ENCODE measurements around the gene P3H3. TPM values are rescaled to one million over a fixed set of nuclear protein-coding genes. Genes with fewer than 3 reads are reported as not detected.

The P3H3 gene
- total and polyA plus RNA-seq, 2 experiments from 2014 or later: 16.4 to 38.2 TPM

DNA sequence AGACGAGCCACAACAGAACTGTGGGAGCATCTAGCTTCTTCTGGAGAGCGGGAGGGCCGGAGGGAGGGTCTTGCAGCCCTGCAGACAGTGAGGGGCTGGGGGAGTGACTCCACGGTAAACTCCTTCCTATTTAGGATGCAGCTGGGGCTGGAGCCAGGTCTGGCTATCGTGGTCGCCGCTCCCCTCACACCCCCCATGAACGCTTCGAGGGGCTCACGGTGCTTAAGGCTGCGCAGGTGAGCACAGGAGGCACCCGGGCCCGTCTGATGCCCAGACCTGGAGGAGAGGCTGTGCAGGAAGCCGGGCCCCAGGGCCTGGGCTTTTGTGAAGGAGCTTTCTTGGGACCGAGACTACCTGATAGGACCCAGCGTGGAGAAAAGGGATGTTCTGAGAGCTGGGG lies 8.6 kb downstream of the P3H3 start (continued):
- TF ChIP-seq ZNF462 (CRISPR knock-in tag; IDR thresholded peaks at IDR 0.05) (no peak), POLR2AphosphoS5 (IDR thresholded peaks at IDR 0.05; ENCODE audit: low read depth) (no peak), EZH2phosphoT487 (IDR thresholded peaks at IDR 0.05; ENCODE audit: unreplicated experiment) (no peak), NANOG (IDR thresholded peaks at IDR 0.05; ENCODE audit: borderline replicate concordance) (no peak), REST (IDR thresholded peaks at IDR 0.05; ENCODE audit: unreplicated experiment) (no peak), ZNF331 (CRISPR knock-in tag; IDR thresholded peaks at IDR 0.05; ENCODE audit: low read depth) (no peak), JUNB (IDR thresholded peaks at IDR 0.05; ENCODE audit: unreplicated experiment) (no peak), STAT1 (IDR thresholded peaks at IDR 0.05; ENCODE audit: unreplicated experiment) (no peak)
- TF ChIP-seq, protein P1, sequence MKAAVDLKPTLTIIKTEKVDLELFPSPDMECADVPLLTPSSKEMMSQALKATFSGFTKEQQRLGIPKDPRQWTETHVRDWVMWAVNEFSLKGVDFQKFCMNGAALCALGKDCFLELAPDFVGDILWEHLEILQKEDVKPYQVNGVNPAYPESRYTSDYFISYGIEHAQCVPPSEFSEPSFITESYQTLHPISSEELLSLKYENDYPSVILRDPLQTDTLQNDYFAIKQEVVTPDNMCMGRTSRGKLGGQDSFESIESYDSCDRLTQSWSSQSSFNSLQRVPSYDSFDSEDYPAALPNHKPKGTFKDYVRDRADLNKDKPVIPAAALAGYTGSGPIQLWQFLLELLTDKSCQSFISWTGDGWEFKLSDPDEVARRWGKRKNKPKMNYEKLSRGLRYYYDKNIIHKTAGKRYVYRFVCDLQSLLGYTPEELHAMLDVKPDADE (IDR thresholded peaks at IDR 0.05): no peak
